ENCODE results near the gene CDR2L.

CDR2L gene

GRCh38 chr17:74951680-74952421 is 35.6 kb upstream of the CDR2L start:
- Histone ChIP-seq H3K36me3 (ENCODE audit: control insufficient read depth, insufficient read depth, low read length) (no peaks in the 10 kb centered on the region), H3K4me3 (ENCODE audit: low read length) (no peak overlapping the region), H3K4me1 (ENCODE audit: control insufficient read depth, insufficient read depth, low read length) (no peaks in the 10 kb centered on the region), H3K27ac (ENCODE audit: low read depth, low read length) (no peak overlapping the region), H3K9ac (ENCODE audit: low read length) (no peak overlapping the region), H3K27me3 (ENCODE audit: control insufficient read depth, insufficient read depth, low read length) (peaks cover 3% of the 10 kb centered on the region)

- peaks cover 3% of the 10 kb centered on the region for H3K27me3 ChIP-seq (ENCODE audit: control insufficient read depth, insufficient read depth, low read length)
- H3K4me1 ChIP-seq (ENCODE audit: control insufficient read depth, insufficient read depth, low read length) = no peaks in the 10 kb centered on the region
- no peak overlapping the region for H3K27ac ChIP-seq (ENCODE audit: low read depth, low read length)
- no peak overlapping the region for H3K9ac ChIP-seq (ENCODE audit: low read length)
- no peak overlapping the region for H3K4me3 ChIP-seq (ENCODE audit: low read length)
- no peaks in the 10 kb centered on the region for H3K36me3 ChIP-seq (ENCODE audit: control insufficient read depth, insufficient read depth, low read length)
Observed at GRCh38 chr17:74952431-74953133, 34.9 kb upstream of the CDR2L start.

- Histone ChIP-seq H3K4me3 (ENCODE audit: low read length) (no peak overlapping the region), H3K9ac (ENCODE audit: low read length) (no peak overlapping the region), H3K4me1 (ENCODE audit: control insufficient read depth, insufficient read depth, low read length) (no peaks in the 10 kb centered on the region), H3K27me3 (ENCODE audit: control insufficient read depth, insufficient read depth, low read length) (peaks cover 3% of the 10 kb centered on the region), H3K27ac (ENCODE audit: low read depth, low read length) (no peak overlapping the region), H3K36me3 (ENCODE audit: control insufficient read depth, insufficient read depth, low read length) (no peaks in the 10 kb centered on the region)
Observed at GRCh38 chr17:74953134-74953687, 34.2 kb upstream of the CDR2L start.

GRCh38 chr17:74954115-74954514 is 33.3 kb upstream of the CDR2L start:
- Histone ChIP-seq H3K36me3 (ENCODE audit: control insufficient read depth, insufficient read depth, low read length) (no peaks in the 10 kb centered on the region), H3K4me1 (ENCODE audit: control insufficient read depth, insufficient read depth, low read length) (no peaks in the 10 kb centered on the region), H3K9ac (ENCODE audit: low read length) (no peak overlapping the region), H3K27me3 (ENCODE audit: control insufficient read depth, insufficient read depth, low read length) (peaks cover 3% of the 10 kb centered on the region), H3K27ac (ENCODE audit: low read depth, low read length) (no peak overlapping the region), H3K4me3 (ENCODE audit: low read length) (no peak overlapping the region)

- Histone ChIP-seq H3K9ac (ENCODE audit: low read length) (no peak overlapping the region), H3K36me3 (ENCODE audit: control insufficient read depth, insufficient read depth, low read length) (no peaks in the 10 kb centered on the region), H3K4me3 (ENCODE audit: low read length) (no peak overlapping the region), H3K27ac (ENCODE audit: low read depth, low read length) (no peak overlapping the region), H3K27me3 (ENCODE audit: control insufficient read depth, insufficient read depth, low read length) (peaks cover 3% of the 10 kb centered on the region), H3K4me1 (ENCODE audit: control insufficient read depth, insufficient read depth, low read length) (no peaks in the 10 kb centered on the region)
Observed at GRCh38 chr17:74954665-74955421, 32.6 kb upstream of the CDR2L start.

- no peak overlapping the region for H3K27ac ChIP-seq (ENCODE audit: low read depth, low read length)
- no peaks in the 10 kb centered on the region for H3K36me3 ChIP-seq (ENCODE audit: control insufficient read depth, insufficient read depth, low read length)
- H3K27me3 ChIP-seq (ENCODE audit: control insufficient read depth, insufficient read depth, low read length) = peaks cover under 1% of the 10 kb centered on the region
- H3K9ac ChIP-seq (ENCODE audit: low read length) = no peak overlapping the region
- no peak overlapping the region for H3K4me3 ChIP-seq (ENCODE audit: low read length)
- no peaks in the 10 kb centered on the region for H3K4me1 ChIP-seq (ENCODE audit: control insufficient read depth, insufficient read depth, low read length)
Observed at GRCh38 chr17:74956093-74956492, 31.3 kb upstream of the CDR2L start.

- H3K9ac ChIP-seq (ENCODE audit: low read length) = no peak overlapping the region
- no peaks in the 10 kb centered on the region for H3K36me3 ChIP-seq (ENCODE audit: control insufficient read depth, insufficient read depth, low read length)
- no peak overlapping the region for H3K4me3 ChIP-seq (ENCODE audit: low read length)
- no peak overlapping the region for H3K27ac ChIP-seq (ENCODE audit: low read depth, low read length)
- no peaks in the 10 kb centered on the region for H3K27me3 ChIP-seq (ENCODE audit: control insufficient read depth, insufficient read depth, low read length)
- H3K4me1 ChIP-seq (ENCODE audit: control insufficient read depth, insufficient read depth, low read length) = no peaks in the 10 kb centered on the region
Observed at GRCh38 chr17:74957935-74958740, 29.3 kb upstream of the CDR2L start.

- H3K4me1 ChIP-seq (ENCODE audit: control insufficient read depth, insufficient read depth, low read length) = no peaks in the 10 kb centered on the region
- no peak overlapping the region for H3K4me3 ChIP-seq (ENCODE audit: low read length)
- H3K9ac ChIP-seq (ENCODE audit: low read length) = no peak overlapping the region
- no peaks in the 10 kb centered on the region for H3K27me3 ChIP-seq (ENCODE audit: control insufficient read depth, insufficient read depth, low read length)
- no peaks in the 10 kb centered on the region for H3K36me3 ChIP-seq (ENCODE audit: control insufficient read depth, insufficient read depth, low read length)
- no peak overlapping the region for H3K27ac ChIP-seq (ENCODE audit: low read depth, low read length)
Observed at GRCh38 chr17:74959826-74960515, 27.5 kb upstream of the CDR2L start.

- Histone ChIP-seq H3K4me3 (ENCODE audit: low read length) (no peak overlapping the region), H3K4me1 (ENCODE audit: control insufficient read depth, insufficient read depth, low read length) (no peaks in the 10 kb centered on the region), H3K9ac (ENCODE audit: low read length) (no peak overlapping the region), H3K27me3 (ENCODE audit: control insufficient read depth, insufficient read depth, low read length) (no peaks in the 10 kb centered on the region), H3K36me3 (ENCODE audit: control insufficient read depth, insufficient read depth, low read length) (no peaks in the 10 kb centered on the region), H3K27ac (ENCODE audit: low read depth, low read length) (no peak overlapping the region)
Observed at GRCh38 chr17:74960570-74961342, 26.7 kb upstream of the CDR2L start.

GRCh38 chr17:74961657-74962350 is 25.6 kb upstream of the CDR2L start:
- Histone ChIP-seq H3K27ac (ENCODE audit: low read depth, low read length) (no peak overlapping the region), H3K4me3 (ENCODE audit: low read length) (no peak overlapping the region), H3K9ac (ENCODE audit: low read length) (no peak overlapping the region), H3K27me3 (ENCODE audit: control insufficient read depth, insufficient read depth, low read length) (no peaks in the 10 kb centered on the region), H3K4me1 (ENCODE audit: control insufficient read depth, insufficient read depth, low read length) (no peaks in the 10 kb centered on the region), H3K36me3 (ENCODE audit: control insufficient read depth, insufficient read depth, low read length) (no peaks in the 10 kb centered on the region)
